HepG2 (cell line): ENCODE data around the gene IGLON5. TPM values are rescaled to one million over a fixed set of nuclear protein-coding genes. Genes with fewer than 3 reads are reported as not detected.

Experiments
- ATAC-seq: fragments of 200-7000 bp; cut with Tn5 transposase; 3 replicates; pipeline ENCODE4 v1.9.1; 2020; ENCODE audit warnings: mild to moderate bottlenecking, moderate library complexity
- BruUV-seq: library from RNA; stranded (reverse); fragments of 400-500 nt; replicated peaks from 2 replicates; lab custom pipeline; 2021; lab: Mats Ljungman, UMichigan
- CTCF ChIA-PET: fragments of 300-600 bp; formaldehyde crosslinking; extraction: SDS; loops from one replicate; lab custom pipeline; 2021; ENCODE audit warnings: low total read pairs, inconsistent platforms, low intra/inter-chr PET ratio; lab: Yijun Ruan, JAX
- POLR2A ChIA-PET: fragments of 350-600 bp; sonication (Branson Sonifier 250); formaldehyde crosslinking; loops from one replicate; lab custom pipeline; 2020; ENCODE audit warnings: antibody characterized with exemption, inconsistent platforms; lab: Yijun Ruan, JAX
- DNase-seq: peaks from one replicate; pipeline ENCODE4 v3.0.0-alpha.2; 2015; ENCODE audit warnings: low spot score
- FAIRE-seq: peaks from 3 replicates; lab custom pipeline; 2011; peaks lifted over from hg19 to GRCh38; lab: Jason Lieb, UNC
- H2AFZ ChIP-seq: one replicate; pipeline ENCODE4 v1.6.1; 2011; ENCODE audit warnings: low read length, inconsistent platforms
- H3K27ac ChIP-seq: fragments of 300-600 bp; 3 replicates; pipeline ENCODE4 v1.8.0; 2011; ENCODE audit warnings: mixed run types, mild to moderate bottlenecking, mixed read lengths, low read length, inconsistent platforms; ENCODE audit not compliant: insufficient read depth; ENCODE audit errors: extremely low read length
- H3K27me3 ChIP-seq, 2 experiments: fragments of 200-600 bp in 1 of 2; 2 replicates in 1 of 2; 3 replicates in 1 of 2; pipeline versions ENCODE4 v1.6.0 to v1.8.0; 2011; ENCODE audit warnings: low read length in 2 of 2, mild to moderate bottlenecking in 2 of 2, moderate library complexity in 2 of 2, inconsistent platforms in 1 of 2; ENCODE audit not compliant: insufficient read depth in 2 of 2, control insufficient read depth in 1 of 2
- H3K36me3 ChIP-seq, 2 experiments: fragments of 200-600 bp in 1 of 2; replicated peaks in 1 of 2; 2 replicates in 1 of 2; 3 replicates in 1 of 2; pipeline versions ENCODE4 v1.5.1 to v1.8.0; 2011; ENCODE audit warnings: low read length in 2 of 2, inconsistent platforms in 1 of 2; ENCODE audit not compliant: insufficient read depth in 2 of 2, control insufficient read depth in 1 of 2
- H3K4me1 ChIP-seq: 2 replicates; pipeline ENCODE4 v1.5.1; 2012; ENCODE audit warnings: low read length, inconsistent platforms; ENCODE audit not compliant: insufficient read depth
- H3K4me2 ChIP-seq: 2 replicates; pipeline ENCODE4 v1.6.0; 2011; ENCODE audit warnings: low read depth, low read length, inconsistent platforms
- H3K4me3 ChIP-seq, 3 experiments: fragments of 200-600 bp in 1 of 3; sonication (generic), shearing (Covaris generic) in 1 of 3; replicated peaks in 1 of 3; 2 replicates each; pipeline ENCODE4 v1.5.1; 2011 to 2016; ENCODE audit warnings: low read length in 3 of 3, inconsistent platforms in 2 of 3, low read depth in 2 of 3, mild to moderate bottlenecking in 2 of 3, control low read depth in 1 of 3, mixed read lengths in 1 of 3; ENCODE audit not compliant: insufficient read depth in 1 of 3
- H3K79me2 ChIP-seq: one replicate; pipeline ENCODE4 v1.6.1; 2011; ENCODE audit warnings: low read length, inconsistent platforms; ENCODE audit not compliant: insufficient read depth
- H3K9ac ChIP-seq: 2 replicates; pipeline ENCODE4 v1.6.0; 2011; ENCODE audit warnings: mild to moderate bottlenecking, low read depth, low read length, inconsistent platforms; ENCODE audit not compliant: insufficient read depth
- H3K9me3 ChIP-seq: 2 replicates; pipeline ENCODE4 v1.5.1; 2012; ENCODE audit warnings: mild to moderate bottlenecking, low read length
- H4K20me1 ChIP-seq: 2 replicates; pipeline ENCODE4 v1.6.0; 2011; ENCODE audit warnings: inconsistent platforms, mild to moderate bottlenecking, low read length, moderate library complexity; ENCODE audit not compliant: insufficient read depth
- AGO1 ChIP-seq: fragments of 200-400 bp; formaldehyde crosslinking; IDR thresholded peaks from 2 replicates; pipeline ENCODE4 v1.6.1; 2017; ENCODE audit warnings: mild to moderate bottlenecking, low read depth, low read length, moderate library complexity; ENCODE audit not compliant: poor library complexity, severe bottlenecking
- HNRNPL ChIP-seq: fragments of 200-400 bp; formaldehyde crosslinking; IDR thresholded peaks from 2 replicates; pipeline ENCODE4 v1.6.1; 2017; ENCODE audit warnings: mild to moderate bottlenecking, low read depth, low read length
- MED8 ChIP-seq: sonication (generic); formaldehyde crosslinking; IDR thresholded peaks from 2 replicates; pipeline ENCODE4 v1.8.1; 2023; ENCODE audit warnings: mild to moderate bottlenecking, missing genetic modification reagents; ENCODE audit not compliant: insufficient replicate concordance
- RAD21 ChIP-seq: fragments of 450-650 bp; formaldehyde crosslinking; IDR thresholded peaks from 2 replicates; pipeline ENCODE4 v1.5.0; 2020; ENCODE audit warnings: mild to moderate bottlenecking
- RBM39 ChIP-seq: fragments of 200-400 bp; formaldehyde crosslinking; IDR thresholded peaks from one replicate; pipeline ENCODE4 v1.6.1; 2018; ENCODE audit warnings: antibody characterized with exemption, mild to moderate bottlenecking, low read depth, low read length; ENCODE audit not compliant: poor library complexity, severe bottlenecking
- TSC22D2 ChIP-seq: sonication (generic); formaldehyde crosslinking; IDR thresholded peaks from 2 replicates; pipeline ENCODE4 v1.5.1; 2020; ENCODE audit warnings: missing genetic modification reagents, mild to moderate bottlenecking, borderline replicate concordance
- ZBTB38 ChIP-seq: sonication (generic); formaldehyde crosslinking; IDR thresholded peaks from 2 replicates; pipeline ENCODE4 v1.5.1; 2020; ENCODE audit warnings: mild to moderate bottlenecking, missing genetic modification reagents
- ZNF318 ChIP-seq: sonication (generic); formaldehyde crosslinking; IDR thresholded peaks from 2 replicates; pipeline ENCODE4 v1.4.0; 2020; ENCODE audit warnings: mild to moderate bottlenecking, missing genetic modification reagents
- ZNF441 ChIP-seq: sonication (generic); formaldehyde crosslinking; IDR thresholded peaks from 2 replicates; pipeline ENCODE4 v1.7.0; 2021; ENCODE audit warnings: missing genetic modification reagents, borderline replicate concordance
- ZNF879 ChIP-seq: sonication (generic); formaldehyde crosslinking; IDR thresholded peaks from 2 replicates; pipeline ENCODE4 v1.8.1; 2023; ENCODE audit warnings: missing genetic modification reagents
- WGBS: methylation state at CpG from one replicate; pipeline ENCODE4 v1.1.6; 2017; ENCODE audit warnings: low lambda C conversion rate; 5-methylcytosine and 5-hydroxymethylcytosine counted together
- in situ Hi-C: cut with HindIII; loops from 2 replicates; pipeline ENCODE4 v1.10.0; 2017; ENCODE audit warnings: low pct_unique_long_range_greater_than_20kb; ENCODE audit not compliant: extremely low pct_ligation_motif_present
- intact Hi-C: fragments of 100-400 bp; cut with micrococcal nuclease; formaldehyde crosslinking; loops from one replicate; pipeline ENCODE4 v1.10.0; 2022; ENCODE audit not compliant: unreplicated experiment
- polyA plus RNA-seq, 8 experiments: library from polyadenylated mRNA; depleted of rRNA in 3 of 8; stranded (reverse) in 7 of 8; unstranded in 1 of 8; fragments of >200 nt; fragmentation: Illumina TruSeq in 4 of 8; extraction: Trizol in 4 of 8; gene quantifications; 2 replicates each; pipeline versions ENCODE4 v1.2.1 to v1.2.3, GENCODE V29; 2011 to 2016; ENCODE audit warnings: low read depth in 4 of 8, missing spikeins in 1 of 8, mixed read lengths in 1 of 8; ENCODE audit not compliant: insufficient read depth in 1 of 8
- total RNA-seq, 5 experiments: library from RNA; depleted of rRNA; stranded (reverse); fragments of >200 nt; fragmentation: Illumina TruSeq; extraction: Trizol; gene quantifications; 2 replicates each; pipeline ENCODE4 v1.2.3, GENCODE V29; 2016; ENCODE audit warnings: low read depth in 1 of 5
- TF ChIP-seq, protein P1 (sequence below): sonication (generic); formaldehyde crosslinking; IDR thresholded peaks from 2 replicates; pipeline ENCODE4 v1.9.0; 2022; ENCODE audit warnings: missing genetic modification reagents, mild to moderate bottlenecking, borderline replicate concordance
- TF ChIP-seq, protein P2 (sequence below): sonication (generic); formaldehyde crosslinking; IDR thresholded peaks from 2 replicates; pipeline ENCODE4 v1.5.0; 2020; ENCODE audit warnings: mild to moderate bottlenecking, missing genetic modification reagents, moderate library complexity

Gene IGLON5
- total and polyA plus RNA-seq, 2 of the 13 experiments (the other 11 are each of a cell fraction or from before 2014, with no cell fraction given) = 0.04 to 5.7 TPM

GRCh38 chr19:51346742-51347141 is 35.3 kb downstream of the IGLON5 start:
- BruUV-seq = no TSS peak
- intact Hi-C loops (no loop called here), in situ Hi-C loops (no loop called here)
- no peak overlapping the region for H3K4me2 ChIP-seq
- no peaks in the 10 kb centered on the region; a peak in 1 of 5 replicates for H3K27me3 ChIP-seq
- DNase-seq (no peak), FAIRE-seq (no peak), ATAC-seq (no peak)
- no peak overlapping the region for H3K4me3 ChIP-seq
- peak overlapping the region; percentile 79 for H3K27ac ChIP-seq
- WGBS = 95% methylated on average over 15 of the region's 17 CpGs
- peak overlapping the region; percentile 42; the same call in 1 of the 2 replicates for H3K9ac ChIP-seq
- peaks cover 37% of the 10 kb centered on the region for H4K20me1 ChIP-seq
- no peak overlapping the region for H2AFZ ChIP-seq
- peaks cover 20 to 60% of the 10 kb centered on the region in 2 experiments for H3K36me3 ChIP-seq
- ChIA-PET CTCF (no interaction called here), POLR2A (interaction anchor here (0.6 to 7.2 kb wide), 2 partner anchors 16 to 215 kb away, joined by 3 to 259 read pairs; partner anchors contain the start of gene ETFB)
- H3K79me2 ChIP-seq = peaks cover 38% of the 10 kb centered on the region
- no peaks in the 10 kb centered on the region for H3K9me3 ChIP-seq
- peaks cover 100% of the 10 kb centered on the region for H3K4me1 ChIP-seq
- TF ChIP-seq ZBTB38 (CRISPR knock-in tag) (no peak), AGO1 (peak; percentile 59), RBM39 (peak; percentile 51), RAD21 (peak; percentile 31; the same call in 1 of the 2 replicates), ZNF879 (CRISPR knock-in tag) (no peak), TSC22D2 (CRISPR knock-in tag) (no peak), ZNF318 (CRISPR knock-in tag) (0 out of 2 replicates have a peak, but pooled peaks have one; percentile 69), ZNF441 (0 out of 2 replicates have a peak, but pooled peaks have one; percentile 6), HNRNPL (peak; percentile 98), MED8 (no peak)
- TF ChIP-seq, protein P1, sequence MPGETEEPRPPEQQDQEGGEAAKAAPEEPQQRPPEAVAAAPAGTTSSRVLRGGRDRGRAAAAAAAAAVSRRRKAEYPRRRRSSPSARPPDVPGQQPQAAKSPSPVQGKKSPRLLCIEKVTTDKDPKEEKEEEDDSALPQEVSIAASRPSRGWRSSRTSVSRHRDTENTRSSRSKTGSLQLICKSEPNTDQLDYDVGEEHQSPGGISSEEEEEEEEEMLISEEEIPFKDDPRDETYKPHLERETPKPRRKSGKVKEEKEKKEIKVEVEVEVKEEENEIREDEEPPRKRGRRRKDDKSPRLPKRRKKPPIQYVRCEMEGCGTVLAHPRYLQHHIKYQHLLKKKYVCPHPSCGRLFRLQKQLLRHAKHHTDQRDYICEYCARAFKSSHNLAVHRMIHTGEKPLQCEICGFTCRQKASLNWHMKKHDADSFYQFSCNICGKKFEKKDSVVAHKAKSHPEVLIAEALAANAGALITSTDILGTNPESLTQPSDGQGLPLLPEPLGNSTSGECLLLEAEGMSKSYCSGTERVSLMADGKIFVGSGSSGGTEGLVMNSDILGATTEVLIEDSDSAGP (CRISPR knock-in tag) = peak; percentile 42
- TF ChIP-seq, protein P2, sequence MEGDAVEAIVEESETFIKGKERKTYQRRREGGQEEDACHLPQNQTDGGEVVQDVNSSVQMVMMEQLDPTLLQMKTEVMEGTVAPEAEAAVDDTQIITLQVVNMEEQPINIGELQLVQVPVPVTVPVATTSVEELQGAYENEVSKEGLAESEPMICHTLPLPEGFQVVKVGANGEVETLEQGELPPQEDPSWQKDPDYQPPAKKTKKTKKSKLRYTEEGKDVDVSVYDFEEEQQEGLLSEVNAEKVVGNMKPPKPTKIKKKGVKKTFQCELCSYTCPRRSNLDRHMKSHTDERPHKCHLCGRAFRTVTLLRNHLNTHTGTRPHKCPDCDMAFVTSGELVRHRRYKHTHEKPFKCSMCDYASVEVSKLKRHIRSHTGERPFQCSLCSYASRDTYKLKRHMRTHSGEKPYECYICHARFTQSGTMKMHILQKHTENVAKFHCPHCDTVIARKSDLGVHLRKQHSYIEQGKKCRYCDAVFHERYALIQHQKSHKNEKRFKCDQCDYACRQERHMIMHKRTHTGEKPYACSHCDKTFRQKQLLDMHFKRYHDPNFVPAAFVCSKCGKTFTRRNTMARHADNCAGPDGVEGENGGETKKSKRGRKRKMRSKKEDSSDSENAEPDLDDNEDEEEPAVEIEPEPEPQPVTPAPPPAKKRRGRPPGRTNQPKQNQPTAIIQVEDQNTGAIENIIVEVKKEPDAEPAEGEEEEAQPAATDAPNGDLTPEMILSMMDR (CRISPR knock-in tag) = peak; percentile 52
